ENCODE data around the gene RAP1GAP2. TPM values are rescaled to one million over a fixed set of nuclear protein-coding genes. Genes with fewer than 3 reads are reported as not detected.

Gene RAP1GAP2
- polyA plus RNA-seq, 4 donors: 4.9 to 24.6 (median 8.4) TPM

DNA sequence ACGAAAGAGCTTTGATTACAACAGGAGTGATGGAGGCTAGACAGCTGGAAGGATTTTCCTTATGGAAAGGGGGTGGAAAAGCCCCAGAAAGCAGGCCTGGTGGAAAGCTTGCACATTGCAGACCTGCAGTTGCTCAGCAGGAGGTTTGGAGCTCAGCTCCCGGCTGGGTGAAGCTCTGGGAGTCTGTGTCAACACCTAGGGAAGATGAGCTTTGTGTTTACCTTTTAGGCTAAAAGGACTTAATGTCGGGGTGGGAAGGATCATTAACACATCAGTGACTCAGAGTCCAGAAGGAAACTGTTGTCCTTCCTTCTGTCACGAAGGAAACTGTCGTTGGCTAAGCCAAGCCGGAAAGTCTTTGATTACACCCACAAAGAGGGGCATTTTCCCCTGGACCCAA is 48.2 kb downstream of the RAP1GAP2 start:
- DNase-seq: peak; percentile 46 to 52
- 15 to 31% (median 30%) methylated on average over 6 of the region's 6 CpGs for WGBS, 3 donors
- Histone ChIP-seq H3K27ac (ENCODE audit: low read depth in 1 of 3, low read length in 2 of 3) (no peak overlapping the region), H3K9me3 (ENCODE audit: control insufficient read depth in 2 of 2, insufficient read depth in 1 of 2, low read depth in 1 of 2, low read length in 1 of 2) (no peaks in the 10 kb centered on the region), H3K4me1 (ENCODE audit: control insufficient read depth in 3 of 3, insufficient read depth in 2 of 3, low read depth in 1 of 3, low read length in 2 of 3) (peaks cover 0 to 4% (median 0%) of the 10 kb centered on the region in 3 donors), H3K4me3 (ENCODE audit: low read depth in 1 of 3, low read length in 3 of 3) (no peak overlapping the region), H3K36me3 (ENCODE audit: control insufficient read depth in 3 of 3, insufficient read depth in 2 of 3, low read depth in 1 of 3, low read length in 3 of 3) (no peaks in the 10 kb centered on the region), H3K27me3 (ENCODE audit: control insufficient read depth in 3 of 3, insufficient read depth in 3 of 3, low read length in 3 of 3) (no peaks in the 10 kb centered on the region)
- FAIRE-seq: no peak

GRCh38 chr17:2847381-2848333 is 51.4 kb downstream of the RAP1GAP2 start:
- Histone ChIP-seq H3K27ac (ENCODE audit: low read depth in 1 of 3, low read length in 2 of 3) (no peak overlapping the region), H3K27me3 (ENCODE audit: control insufficient read depth in 3 of 3, insufficient read depth in 3 of 3, low read length in 3 of 3) (no peaks in the 10 kb centered on the region), H3K4me3 (ENCODE audit: low read depth in 1 of 3, low read length in 3 of 3) (no peak overlapping the region), H3K36me3 (ENCODE audit: control insufficient read depth in 3 of 3, insufficient read depth in 2 of 3, low read depth in 1 of 3, low read length in 3 of 3) (no peaks in the 10 kb centered on the region), H3K4me1 (ENCODE audit: control insufficient read depth in 3 of 3, insufficient read depth in 2 of 3, low read depth in 1 of 3, low read length in 2 of 3) (peaks cover 0 to 4% (median 0%) of the 10 kb centered on the region in 3 donors), H3K9me3 (ENCODE audit: control insufficient read depth in 2 of 2, insufficient read depth in 1 of 2, low read depth in 1 of 2, low read length in 1 of 2) (no peaks in the 10 kb centered on the region)
- no peak for FAIRE-seq
- 65 to 80% (median 76%) methylated on average over 17 of the region's 17 CpGs for WGBS, 3 donors
- DNase-seq: no peak

GRCh38 chr17:2849327-2849670 is 53.1 kb downstream of the RAP1GAP2 start:
- Histone ChIP-seq H3K27me3 (ENCODE audit: control insufficient read depth in 3 of 3, insufficient read depth in 3 of 3, low read length in 3 of 3) (peaks cover 0 to 4% (median 0%) of the 10 kb centered on the region in 3 donors), H3K4me3 (ENCODE audit: low read depth in 1 of 3, low read length in 3 of 3) (no peak overlapping the region), H3K27ac (ENCODE audit: low read depth in 1 of 3, low read length in 2 of 3) (no peak overlapping the region), H3K4me1 (ENCODE audit: control insufficient read depth in 3 of 3, insufficient read depth in 2 of 3, low read depth in 1 of 3, low read length in 2 of 3) (peaks cover 0 to 4% (median 0%) of the 10 kb centered on the region in 3 donors), H3K9me3 (ENCODE audit: control insufficient read depth in 2 of 2, insufficient read depth in 1 of 2, low read depth in 1 of 2, low read length in 1 of 2) (no peaks in the 10 kb centered on the region), H3K36me3 (ENCODE audit: control insufficient read depth in 3 of 3, insufficient read depth in 2 of 3, low read depth in 1 of 3, low read length in 3 of 3) (no peaks in the 10 kb centered on the region)
- no peak for FAIRE-seq
- peak in 1 of 2 donors; percentile 23 for DNase-seq
- WGBS, 3 donors: 47 to 57% (median 53%) methylated on average over 10 to 13 of the region's 13 CpGs

- DNase-seq (no peak), FAIRE-seq (no peak)
- Histone ChIP-seq H3K27me3 (ENCODE audit: control insufficient read depth in 3 of 3, insufficient read depth in 3 of 3, low read length in 3 of 3) (peaks cover 0 to 10% (median 3%) of the 10 kb centered on the region in 3 donors), H3K9me3 (ENCODE audit: control insufficient read depth in 2 of 2, insufficient read depth in 1 of 2, low read depth in 1 of 2, low read length in 1 of 2) (no peaks in the 10 kb centered on the region), H3K4me3 (ENCODE audit: low read depth in 1 of 3, low read length in 3 of 3) (no peak overlapping the region), H3K36me3 (ENCODE audit: control insufficient read depth in 3 of 3, insufficient read depth in 2 of 3, low read depth in 1 of 3, low read length in 3 of 3) (no peaks in the 10 kb centered on the region), H3K4me1 (ENCODE audit: control insufficient read depth in 3 of 3, insufficient read depth in 2 of 3, low read depth in 1 of 3, low read length in 2 of 3) (peaks cover 2 to 17% (median 2%) of the 10 kb centered on the region in 3 donors), H3K27ac (ENCODE audit: low read depth in 1 of 3, low read length in 2 of 3) (no peak overlapping the region)
- 65 to 78% (median 78%) methylated on average over 6 of the region's 6 CpGs for WGBS, 3 donors
Measured at GRCh38 chr17:2850991-2851390, 54.8 kb downstream of the RAP1GAP2 start.

DNA sequence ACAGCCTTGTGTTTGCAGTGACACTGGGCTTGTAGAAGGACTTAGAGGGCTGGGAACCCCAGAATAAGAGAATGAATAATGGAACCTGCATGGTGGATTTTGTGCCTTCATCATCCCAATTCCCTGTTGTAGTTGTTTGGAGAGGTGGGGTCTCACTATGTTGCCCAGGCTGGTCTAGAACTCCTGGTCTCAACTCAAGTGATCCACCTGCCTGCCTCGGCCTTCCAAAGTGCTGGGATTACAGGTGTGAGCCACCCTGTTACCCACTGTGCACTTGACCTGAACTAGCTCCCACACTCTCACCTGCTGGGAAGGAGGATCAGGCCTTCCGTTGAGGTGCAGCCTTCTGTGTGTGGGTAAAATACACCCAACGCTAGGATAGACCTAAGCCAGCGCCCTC is 55.4 kb downstream of the RAP1GAP2 start:
- peaks cover 2 to 23% (median 2%) of the 10 kb centered on the region in 3 donors for H3K4me1 ChIP-seq (ENCODE audit: control insufficient read depth in 3 of 3, insufficient read depth in 2 of 3, low read depth in 1 of 3, low read length in 2 of 3)
- H3K9me3 ChIP-seq (ENCODE audit: control insufficient read depth in 2 of 2, insufficient read depth in 1 of 2, low read depth in 1 of 2, low read length in 1 of 2): no peaks in the 10 kb centered on the region
- peaks cover 0 to 10% (median 3%) of the 10 kb centered on the region in 3 donors for H3K27me3 ChIP-seq (ENCODE audit: control insufficient read depth in 3 of 3, insufficient read depth in 3 of 3, low read length in 3 of 3)
- no peaks in the 10 kb centered on the region for H3K36me3 ChIP-seq (ENCODE audit: control insufficient read depth in 3 of 3, insufficient read depth in 2 of 3, low read depth in 1 of 3, low read length in 3 of 3)
- H3K4me3 ChIP-seq (ENCODE audit: low read depth in 1 of 3, low read length in 3 of 3): no peak overlapping the region
- no peak overlapping the region for H3K27ac ChIP-seq (ENCODE audit: low read depth in 1 of 3, low read length in 2 of 3)
- WGBS, 3 donors: 57 to 83% (median 64%) methylated on average over 4 of the region's 4 CpGs
- DNase-seq (no peak), FAIRE-seq (no peak)

- Histone ChIP-seq H3K27ac (ENCODE audit: low read depth in 1 of 3, low read length in 2 of 3) (no peak overlapping the region), H3K4me3 (ENCODE audit: low read depth in 1 of 3, low read length in 3 of 3) (no peak overlapping the region), H3K36me3 (ENCODE audit: control insufficient read depth in 3 of 3, insufficient read depth in 2 of 3, low read depth in 1 of 3, low read length in 3 of 3) (no peaks in the 10 kb centered on the region), H3K4me1 (ENCODE audit: control insufficient read depth in 3 of 3, insufficient read depth in 2 of 3, low read depth in 1 of 3, low read length in 2 of 3) (peaks cover 2 to 29% (median 4%) of the 10 kb centered on the region in 3 donors), H3K27me3 (ENCODE audit: control insufficient read depth in 3 of 3, insufficient read depth in 3 of 3, low read length in 3 of 3) (peaks cover 0 to 10% (median 3%) of the 10 kb centered on the region in 3 donors), H3K9me3 (ENCODE audit: control insufficient read depth in 2 of 2, insufficient read depth in 1 of 2, low read depth in 1 of 2, low read length in 1 of 2) (no peaks in the 10 kb centered on the region)
- 37 to 42% (median 38%) methylated on average over 6 of the region's 6 CpGs for WGBS, 3 donors
- FAIRE-seq: no peak
- no peak for DNase-seq
Measured at GRCh38 chr17:2852221-2852620, 56.0 kb downstream of the RAP1GAP2 start.

DNA sequence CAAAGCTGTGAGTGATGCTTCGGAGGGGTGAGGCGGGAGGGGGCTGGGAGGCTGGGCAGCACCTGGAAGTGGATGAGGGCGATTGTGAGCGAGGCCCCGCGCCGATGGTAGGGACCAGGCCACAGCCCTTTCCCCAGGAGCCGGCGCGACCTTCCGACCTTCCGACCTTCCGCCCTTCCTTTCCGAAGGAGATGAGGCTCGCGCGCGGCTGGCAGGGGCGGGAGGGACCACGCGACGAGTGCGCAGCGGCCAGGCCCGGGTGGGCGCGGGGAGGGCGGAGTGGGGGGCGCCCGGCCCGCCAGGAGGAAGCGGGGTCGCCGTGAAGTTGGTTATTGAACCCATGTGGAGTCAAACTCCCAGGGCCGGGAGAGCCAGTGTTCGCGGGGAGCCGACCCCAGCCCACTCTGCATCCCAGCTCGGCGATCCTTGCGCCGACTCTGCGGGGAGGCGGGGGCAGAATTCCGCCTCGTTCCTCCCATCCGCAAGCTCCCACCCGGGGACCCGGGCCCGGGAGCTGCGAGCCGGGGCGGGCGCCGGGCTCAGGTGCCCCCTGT is 56.6 kb downstream of the RAP1GAP2 start:
- 21 to 37% (median 30%) methylated on average over 28 to 55 of the region's 55 CpGs for WGBS, 3 donors
- H3K27ac ChIP-seq (ENCODE audit: low read depth in 1 of 3, low read length in 2 of 3): peak overlapping the region; percentile 8 to 12 (median 11)
- H3K36me3 ChIP-seq (ENCODE audit: control insufficient read depth in 3 of 3, insufficient read depth in 2 of 3, low read depth in 1 of 3, low read length in 3 of 3): no peaks in the 10 kb centered on the region
- FAIRE-seq: no peak
- H3K4me1 ChIP-seq (ENCODE audit: control insufficient read depth in 3 of 3, insufficient read depth in 2 of 3, low read depth in 1 of 3, low read length in 2 of 3): peaks cover 5 to 32% (median 6%) of the 10 kb centered on the region in 3 donors
- H3K27me3 ChIP-seq (ENCODE audit: control insufficient read depth in 3 of 3, insufficient read depth in 3 of 3, low read length in 3 of 3): peaks cover 0 to 10% (median 3%) of the 10 kb centered on the region in 3 donors
- H3K9me3 ChIP-seq (ENCODE audit: control insufficient read depth in 2 of 2, insufficient read depth in 1 of 2, low read depth in 1 of 2, low read length in 1 of 2): no peaks in the 10 kb centered on the region
- no peak for DNase-seq
- H3K4me3 ChIP-seq (ENCODE audit: low read depth in 1 of 3, low read length in 3 of 3): peak overlapping the region; percentile 30 to 76 (median 35)

- no peak for FAIRE-seq
- peaks cover 5 to 32% (median 6%) of the 10 kb centered on the region in 3 donors for H3K4me1 ChIP-seq (ENCODE audit: control insufficient read depth in 3 of 3, insufficient read depth in 2 of 3, low read depth in 1 of 3, low read length in 2 of 3)
- no peaks in the 10 kb centered on the region for H3K9me3 ChIP-seq (ENCODE audit: control insufficient read depth in 2 of 2, insufficient read depth in 1 of 2, low read depth in 1 of 2, low read length in 1 of 2)
- peak overlapping the region; percentile 35 to 76 (median 72) for H3K4me3 ChIP-seq (ENCODE audit: low read depth in 1 of 3, low read length in 3 of 3)
- 0 to 2% (median 1%) methylated on average over 75 to 119 of the region's 119 CpGs for WGBS, 3 donors
- no peaks in the 10 kb centered on the region for H3K36me3 ChIP-seq (ENCODE audit: control insufficient read depth in 3 of 3, insufficient read depth in 2 of 3, low read depth in 1 of 3, low read length in 3 of 3)
- peak; percentile 59 to 80 for DNase-seq
- H3K27ac ChIP-seq (ENCODE audit: low read depth in 1 of 3, low read length in 2 of 3): peak overlapping the region; percentile 8 to 64 (median 12)
- peaks cover 0 to 10% (median 3%) of the 10 kb centered on the region in 3 donors for H3K27me3 ChIP-seq (ENCODE audit: control insufficient read depth in 3 of 3, insufficient read depth in 3 of 3, low read length in 3 of 3)
Measured at GRCh38 chr17:2853283-2854142, 57.3 kb downstream of the RAP1GAP2 start.
